H1 (cell line): Measurements from ENCODE around the gene DAB2IP. TPM values are rescaled to one million over a fixed set of nuclear protein-coding genes. Genes with fewer than 3 reads are reported as not detected.

Source experiments
- CTCF ChIA-PET: fragments of 300-600 bp; sonication (Branson Sonifier 250); formaldehyde crosslinking; loops from one replicate; lab custom pipeline; 2021; ENCODE audit not compliant: partially characterized antibody; lab: Charles Lee
- POLR2A ChIA-PET: fragments of 300-600 bp; sonication (Branson Sonifier 250); formaldehyde crosslinking; loops from one replicate; lab custom pipeline; 2021; ENCODE audit warnings: inconsistent platforms; ENCODE audit not compliant: partially characterized antibody; lab: Charles Lee
- DNase-seq, 2 experiments: peaks; one replicate each; pipeline versions ENCODE4 v3.0.0 to v3.0.0-alpha.2; 2010 to 2022; ENCODE audit warnings: low spot score in 2 of 2, low read depth in 1 of 2, mixed read lengths in 1 of 2
- FAIRE-seq: peaks from 2 replicates; lab custom pipeline; 2011; peaks lifted over from hg19 to GRCh38; lab: Jason Lieb, UNC
- H2AFZ ChIP-seq: 2 replicates; pipeline ENCODE4 v1.8.1; 2012; ENCODE audit warnings: low read length, inconsistent platforms
- H2AK5ac ChIP-seq: 2 replicates; pipeline ENCODE4 v1.6.1; 2013; ENCODE audit warnings: low read depth, low read length
- H2BK120ac ChIP-seq: replicated peaks from 2 replicates; pipeline ENCODE3; 2013; ENCODE audit warnings: low read depth, low read length, inconsistent platforms
- H2BK12ac ChIP-seq: 2 replicates; pipeline ENCODE4 v1.6.1; 2013; ENCODE audit warnings: low read depth, low read length
- H2BK15ac ChIP-seq: 2 replicates; pipeline ENCODE4 v1.6.1; 2013; ENCODE audit warnings: low read length
- H2BK20ac ChIP-seq: 2 replicates; pipeline ENCODE4 v1.6.1; 2013; ENCODE audit warnings: low read length
- H2BK5ac ChIP-seq: 2 replicates; pipeline ENCODE4 v1.6.1; 2013; ENCODE audit warnings: low read depth, low read length
- H3K14ac ChIP-seq: 2 replicates; pipeline ENCODE4 v1.6.1; 2013; ENCODE audit warnings: inconsistent platforms; ENCODE audit not compliant: insufficient read length
- H3K18ac ChIP-seq: 2 replicates; pipeline ENCODE4 v1.6.1; 2013; ENCODE audit warnings: low read length; ENCODE audit errors: extremely low read depth
- H3K23ac ChIP-seq: 2 replicates; pipeline ENCODE4 v1.6.1; 2013; ENCODE audit warnings: inconsistent platforms; ENCODE audit not compliant: insufficient read length
- H3K23me2 ChIP-seq: 2 replicates; pipeline ENCODE4 v1.6.1; 2013; ENCODE audit warnings: low read depth, low read length
- H3K27ac ChIP-seq: 2 replicates; pipeline ENCODE4 v1.6.1; 2011; ENCODE audit warnings: low read depth, low read length, inconsistent platforms
- H3K27me3 ChIP-seq, 4 experiments: replicated peaks in 1 of 4; 1 replicate in 1 of 4; 2 replicates in 3 of 4; pipeline versions ENCODE4 v1.6.1 to v1.8.1; 2011 to 2013; ENCODE audit warnings: low read length in 3 of 4, mild to moderate bottlenecking in 3 of 4, inconsistent platforms in 2 of 4, mixed read lengths in 2 of 4, moderate library complexity in 1 of 4; ENCODE audit not compliant: control insufficient read depth in 3 of 4, insufficient read depth in 3 of 4; ENCODE audit errors: extremely low read depth in 1 of 4
- H3K36me3 ChIP-seq, 4 experiments: 2 replicates each; pipeline versions ENCODE4 v1.6.1 to v1.8.1; 2011 to 2013; ENCODE audit warnings: mild to moderate bottlenecking in 4 of 4, low read length in 3 of 4, moderate library complexity in 2 of 4, control low read depth in 1 of 4, inconsistent platforms in 1 of 4; ENCODE audit not compliant: insufficient read depth in 4 of 4, control insufficient read depth in 2 of 4
- H3K4ac ChIP-seq: replicated peaks from 2 replicates; pipeline ENCODE3; 2013; ENCODE audit warnings: low read length, low read depth, mixed read lengths, inconsistent platforms; ENCODE audit not compliant: insufficient read length
- H3K4me1 ChIP-seq, 4 experiments: replicated peaks in 1 of 4; 1 replicate in 1 of 4; 2 replicates in 3 of 4; pipeline versions ENCODE4 v1.6.1 to v1.8.1; 2011 to 2013; ENCODE audit warnings: low read length in 3 of 4, inconsistent platforms in 2 of 4, mixed read lengths in 1 of 4; ENCODE audit not compliant: insufficient read depth in 4 of 4, control insufficient read depth in 3 of 4
- H3K4me2 ChIP-seq, 2 experiments: 2 replicates each; pipeline versions ENCODE4 v1.6.1 to v1.8.1; 2011 to 2013; ENCODE audit warnings: low read depth in 2 of 2, low read length in 2 of 2, control low read depth in 1 of 2, inconsistent platforms in 1 of 2, mild to moderate bottlenecking in 1 of 2; ENCODE audit not compliant: insufficient read depth in 1 of 2
- H3K4me3 ChIP-seq, 4 experiments: fragments of 200-600, 300-600 bp in 1 of 4; sonication (generic), shearing (Covaris generic), sonication (Bioruptor Twin) in 1 of 4; 2 replicates each; pipeline versions ENCODE4 v1.5.1 to v1.8.1; 2011 to 2016; ENCODE audit warnings: low read length in 4 of 4, low read depth in 3 of 4, control low read depth in 2 of 4, inconsistent platforms in 2 of 4, mild to moderate bottlenecking in 2 of 4, mixed read lengths in 1 of 4, moderate library complexity in 1 of 4; ENCODE audit not compliant: insufficient read depth in 2 of 4; ENCODE audit errors: extremely low read depth in 1 of 4
- H3K56ac ChIP-seq: replicated peaks from 2 replicates; pipeline ENCODE3; 2013; ENCODE audit warnings: low read depth, mild to moderate bottlenecking, mixed read lengths, low read length, inconsistent platforms; ENCODE audit not compliant: insufficient read length
- H3K79me1 ChIP-seq: 2 replicates; pipeline ENCODE4 v1.6.1; 2013; ENCODE audit warnings: low read depth, low read length, control low read depth
- H3K79me2 ChIP-seq, 2 experiments: 2 replicates each; pipeline versions ENCODE4 v1.6.1 to v1.8.1; 2012 to 2013; ENCODE audit warnings: low read length in 2 of 2, mild to moderate bottlenecking in 2 of 2, inconsistent platforms in 1 of 2; ENCODE audit not compliant: insufficient read depth in 2 of 2, control insufficient read depth in 1 of 2
- H3K9ac ChIP-seq, 4 experiments: replicated peaks in 1 of 4; 1 replicate in 1 of 4; 2 replicates in 3 of 4; pipeline versions ENCODE4 v1.6.1 to v1.8.1; 2011 to 2013; ENCODE audit warnings: low read depth in 3 of 4, low read length in 3 of 4, control low read depth in 2 of 4, mild to moderate bottlenecking in 2 of 4, moderate library complexity in 2 of 4, inconsistent platforms in 1 of 4; ENCODE audit errors: extremely low read depth in 1 of 4
- H3K9me3 ChIP-seq, 2 experiments: 2 replicates each; pipeline versions ENCODE4 v1.6.1 to v1.8.1; 2012 to 2013; ENCODE audit warnings: mild to moderate bottlenecking in 2 of 2, moderate library complexity in 2 of 2, control low read depth in 1 of 2, inconsistent platforms in 1 of 2, low read depth in 1 of 2, low read length in 1 of 2, mixed read lengths in 1 of 2; ENCODE audit not compliant: insufficient read depth in 2 of 2
- H4K20me1 ChIP-seq, 2 experiments: replicated peaks in 1 of 2; 2 replicates each; pipeline versions ENCODE3 to v1.8.1; 2011 to 2013; ENCODE audit warnings: inconsistent platforms in 2 of 2, low read length in 2 of 2, mild to moderate bottlenecking in 1 of 2; ENCODE audit not compliant: insufficient read depth in 2 of 2, control insufficient read depth in 1 of 2
- H4K5ac ChIP-seq: 2 replicates; pipeline ENCODE4 v1.6.1; 2013; ENCODE audit warnings: low read length, low read depth, mixed read lengths, inconsistent platforms; ENCODE audit not compliant: insufficient read length
- H4K8ac ChIP-seq: 2 replicates; pipeline ENCODE4 v1.8.0; 2013; ENCODE audit warnings: mild to moderate bottlenecking, moderate library complexity, low read length, inconsistent platforms; ENCODE audit not compliant: insufficient read depth; ENCODE audit errors: extremely low read depth
- H4K91ac ChIP-seq: replicated peaks from 2 replicates; pipeline ENCODE3; 2013; ENCODE audit warnings: low read length, mixed read lengths, inconsistent platforms; ENCODE audit not compliant: insufficient read length
- BACH1 ChIP-seq: IDR thresholded peaks from 2 replicates; pipeline ENCODE4 v1.6.1; 2012; ENCODE audit warnings: low read length, improper control_type of control experiment
- BRCA1 ChIP-seq: IDR thresholded peaks from 2 replicates; pipeline ENCODE4 v1.6.1; 2012; ENCODE audit warnings: low read depth, low read length, improper control_type of control experiment
- HDAC6 ChIP-seq: IDR thresholded peaks from one replicate; pipeline ENCODE4 v1.7.1; 2012; ENCODE audit warnings: low read depth, mild to moderate bottlenecking, inconsistent platforms, low read length, moderate library complexity
- JUND ChIP-seq: IDR thresholded peaks from 2 replicates; pipeline ENCODE4 v1.6.1; 2011; ENCODE audit warnings: mild to moderate bottlenecking, improper control_type of control experiment, low read length
- KDM4A ChIP-seq: IDR thresholded peaks from one replicate; pipeline ENCODE4 v1.7.1; 2012; ENCODE audit warnings: low read depth, mild to moderate bottlenecking, moderate library complexity, low read length, inconsistent platforms; ENCODE audit not compliant: severe bottlenecking
- KDM5A ChIP-seq: fragments of 200-600 bp; IDR thresholded peaks from 2 replicates; pipeline ENCODE4 v1.7.1; 2012; ENCODE audit warnings: mild to moderate bottlenecking, low read length, inconsistent platforms, mixed read lengths
- NRF1 ChIP-seq: IDR thresholded peaks from 2 replicates; pipeline ENCODE4 v1.6.1; 2011; ENCODE audit warnings: mild to moderate bottlenecking, low read depth, low read length, improper control_type of control experiment
- POLR2A ChIP-seq, 2 experiments: IDR thresholded peaks; 1 replicate in 1 of 2; 2 replicates in 1 of 2; pipeline ENCODE4 v1.6.1; 2011; ENCODE audit warnings: low read depth in 2 of 2, low read length in 2 of 2, mild to moderate bottlenecking in 2 of 2; ENCODE audit errors: control extremely low read depth in 1 of 2
- POU5F1 ChIP-seq: IDR thresholded peaks from 2 replicates; pipeline ENCODE4 v1.6.1; 2011; ENCODE audit warnings: low read depth, mild to moderate bottlenecking, low read length, moderate library complexity
- SP4 ChIP-seq: IDR thresholded peaks from 2 replicates; pipeline ENCODE4 v1.6.1; 2012; ENCODE audit warnings: low read length, inconsistent platforms
- YY1 ChIP-seq: IDR thresholded peaks from 2 replicates; pipeline ENCODE4 v1.6.1; 2011; ENCODE audit warnings: low read depth, mild to moderate bottlenecking, low read length
- ZNF274 ChIP-seq: IDR thresholded peaks from 2 replicates; pipeline ENCODE4 v1.7.0; 2012; ENCODE audit warnings: low read length, borderline replicate concordance; ENCODE audit errors: extremely low read depth
- WGBS, 2 experiments: shearing (Covaris generic) in 1 of 2; methylation state at CpG; one replicate each; pipeline versions ENCODE4 v1.1.6 to v1.1.7; 2013 to 2015; ENCODE audit warnings: low lambda C conversion rate in 2 of 2, mixed read lengths in 2 of 2, inconsistent platforms in 1 of 2, low coverage in 1 of 2, missing lambda C conversion rate in 1 of 2; ENCODE audit not compliant: insufficient replicate concordance in 2 of 2, insufficient coverage in 1 of 2, insufficient read length in 1 of 2; ENCODE audit errors: extremely low coverage in 1 of 2, missing lambda C conversion rate in 1 of 2; 5-methylcytosine and 5-hydroxymethylcytosine counted together
- polyA plus RNA-seq, 7 experiments: library from polyadenylated mRNA; depleted of rRNA in 3 of 7; stranded (reverse) in 5 of 7; unstranded in 2 of 7; fragments of >200 nt in 5 of 7; fragments of 200-250 nt in 2 of 7; gene quantifications; 1 replicate in 5 of 7; 2 replicates in 1 of 7; 4 replicates in 1 of 7; pipeline versions ENCODE4 v1.2.1 to v1.2.3, GENCODE V29; 2011 to 2013; ENCODE audit warnings: missing spikeins in 2 of 7, mixed read lengths in 2 of 7
- total RNA-seq: library from RNA; stranded (reverse); fragmentation: NEBNext Ultra II Directional; extraction: Animal tissue kit (Norgen Biotek cat#: 25700); gene quantifications from 2 replicates; pipeline ENCODE4 v1.2.1, GENCODE V29; 2021

Gene DAB2IP
- total and polyA plus RNA-seq, 2 of the 8 experiments (the other 6 are each of a cell fraction or from before 2014, with no cell fraction given), result 19.7 to 39.5 TPM

DNA sequence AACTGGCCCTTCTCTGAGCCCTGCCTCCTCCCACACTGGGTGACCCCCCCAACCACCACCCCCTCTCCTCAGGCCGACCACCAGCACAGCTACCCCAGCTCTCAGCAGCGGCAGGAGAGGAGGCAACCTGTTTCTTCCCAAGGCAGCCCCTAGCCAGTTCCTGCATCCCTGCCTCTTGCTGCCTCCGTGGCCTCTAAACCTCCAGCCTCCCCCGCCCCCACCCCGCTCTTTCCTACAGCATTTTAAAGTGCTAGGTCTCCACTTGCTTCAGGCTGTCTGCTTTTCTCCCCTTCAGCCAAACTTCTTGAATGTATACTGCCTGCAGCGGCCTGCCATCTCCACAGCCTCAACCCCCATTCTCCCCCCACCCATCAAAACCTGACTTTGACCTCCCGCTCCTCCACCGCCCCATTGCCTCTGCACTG is 135.6 kb downstream of the DAB2IP start:
- no peak overlapping the region for H2BK12ac ChIP-seq
- no peak overlapping the region for H3K14ac ChIP-seq
- peaks cover 0 to 5% (median under 1%) of the 10 kb centered on the region in 4 experiments; a peak in 5 of 8 replicates for H3K36me3 ChIP-seq
- H3K23me2 ChIP-seq, result peaks cover 4% of the 10 kb centered on the region; the same call in 1 of the 2 replicates
- no peak overlapping the region for H3K4me3 ChIP-seq
- H3K79me2 ChIP-seq, result no peaks in the 10 kb centered on the region
- H2BK5ac ChIP-seq, result no peak overlapping the region
- ChIA-PET POLR2A (no interaction called here), CTCF (interaction anchor here (0.7 kb wide), 1 partner anchor 105 kb away, joined by 3 read pairs; no protein-coding TSS in a partner anchor)
- no peak for DNase-seq
- no peak overlapping the region for H2AK5ac ChIP-seq
- no peak overlapping the region for H2BK15ac ChIP-seq
- no peak overlapping the region for H2BK20ac ChIP-seq
- no peaks in the 10 kb centered on the region for H3K27me3 ChIP-seq
- no peaks in the 10 kb centered on the region for H3K9me3 ChIP-seq
- H3K4me2 ChIP-seq, result no peak overlapping the region
- WGBS, 2 experiments, result 91% methylated on average over 5 of the region's 8 CpGs; no CpG with 5 or more reads in 1 of the 2 experiments
- H3K18ac ChIP-seq, result no peak overlapping the region
- peaks cover 0 to 2% of the 10 kb centered on the region in 2 experiments for H4K20me1 ChIP-seq
- no peak overlapping the region for H4K5ac ChIP-seq
- H4K8ac ChIP-seq, result no peak overlapping the region
- H3K4ac ChIP-seq, result no peak overlapping the region
- peak overlapping the region; percentile 73 for H4K91ac ChIP-seq
- H2BK120ac ChIP-seq, result no peak overlapping the region
- H3K23ac ChIP-seq, result no peak overlapping the region
- H3K9ac ChIP-seq, result no peak overlapping the region
- no peak overlapping the region for H2AFZ ChIP-seq
- no peak for FAIRE-seq
- peaks cover 0 to 20% (median 10%) of the 10 kb centered on the region in 4 experiments; a peak in 6 of 7 replicates for H3K4me1 ChIP-seq
- H3K27ac ChIP-seq, result no peak overlapping the region
- no peaks in the 10 kb centered on the region for H3K79me1 ChIP-seq
- no peak overlapping the region for H3K56ac ChIP-seq
- no peak for TF ChIP-seq BACH1
- no peak for TF ChIP-seq BRCA1
- no peak for TF ChIP-seq SP4
- TF ChIP-seq POU5F1, result no peak
- TF ChIP-seq ZNF274, result no peak
- no peak for TF ChIP-seq JUND
- no peak for TF ChIP-seq POLR2A (IDR thresholded peaks at IDR 0.05; ENCODE audit: control extremely low read depth in 1 of 2, low read depth in 2 of 2, low read length in 2 of 2)
- TF ChIP-seq HDAC6, result no peak
- TF ChIP-seq KDM4A, result no peak
- TF ChIP-seq KDM5A, result no peak
- TF ChIP-seq YY1, result no peak
- TF ChIP-seq NRF1, result no peak
